ACHN (cell line): Measurements from ENCODE around the gene HIBADH.
"Not testable (repeated sequence)": the region's sequence is repeated elsewhere in the genome, so short reads cannot be mapped to it uniquely, and the experiment has no call there.

ENCODE experiments used
- DNase-seq: peaks from one replicate; pipeline ENCODE4 v3.0.0-alpha.2; 2015
- in situ Hi-C: cut with HindIII; loops from 2 replicates; pipeline ENCODE4 v1.10.0; 2017; ENCODE audit warnings: low sequenced_read_pairs, low pct_ligation_motif_present, low pct_unique_long_range_greater_than_20kb

Gene HIBADH

DNA sequence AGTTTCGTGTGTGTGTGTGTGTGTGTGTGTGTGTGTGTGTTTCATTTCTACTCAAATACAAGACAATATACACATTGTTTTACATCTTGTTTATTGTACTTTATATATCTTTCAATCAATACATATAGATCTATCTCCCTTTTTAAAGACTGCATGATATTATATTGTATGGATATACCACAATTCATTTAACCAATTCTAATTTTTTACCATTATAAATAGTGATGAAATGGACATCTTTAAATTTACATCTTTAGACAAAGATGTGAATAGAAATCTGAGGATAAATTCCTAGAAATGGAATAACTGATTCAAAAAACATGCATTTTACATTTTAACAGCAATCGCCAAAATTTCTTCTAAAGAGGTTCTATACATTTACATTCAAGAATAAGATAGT is 23.2 kb upstream of the HIBADH start:
- in situ Hi-C loops: no loop called here
- no peak for DNase-seq

- in situ Hi-C loops: no loop called here
Observed at GRCh38 chr7:27685209-27685608, 22.5 kb upstream of the HIBADH start.

GRCh38 chr7:27684491-27684890 is 21.8 kb upstream of the HIBADH start:
- in situ Hi-C loops: no loop called here
- no peak for DNase-seq

More at GRCh38 chr7:27685209-27685608, 22.5 kb upstream of the HIBADH start:
- no peak for DNase-seq

DNA sequence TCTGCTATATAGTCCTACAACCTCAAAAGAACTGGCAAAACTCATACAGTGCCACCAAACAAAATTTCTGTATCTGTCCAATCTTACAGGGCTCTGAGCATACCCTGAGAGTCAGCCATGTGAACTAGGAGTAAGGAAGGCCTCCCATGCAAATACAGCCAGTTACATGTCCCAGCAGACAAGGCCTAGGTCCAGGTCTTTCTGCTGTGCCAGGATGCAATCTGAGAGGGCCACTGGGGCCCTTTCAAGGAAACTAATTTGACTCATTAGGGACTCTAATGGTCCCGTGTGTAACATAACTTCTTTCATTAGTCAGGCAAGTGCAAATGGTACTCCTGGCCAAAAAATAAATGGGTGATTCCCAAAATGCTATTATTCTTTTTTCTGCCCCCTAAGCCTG is 17.9 kb upstream of the HIBADH start:
- no peak for DNase-seq
- in situ Hi-C loops: no loop called here

DNA sequence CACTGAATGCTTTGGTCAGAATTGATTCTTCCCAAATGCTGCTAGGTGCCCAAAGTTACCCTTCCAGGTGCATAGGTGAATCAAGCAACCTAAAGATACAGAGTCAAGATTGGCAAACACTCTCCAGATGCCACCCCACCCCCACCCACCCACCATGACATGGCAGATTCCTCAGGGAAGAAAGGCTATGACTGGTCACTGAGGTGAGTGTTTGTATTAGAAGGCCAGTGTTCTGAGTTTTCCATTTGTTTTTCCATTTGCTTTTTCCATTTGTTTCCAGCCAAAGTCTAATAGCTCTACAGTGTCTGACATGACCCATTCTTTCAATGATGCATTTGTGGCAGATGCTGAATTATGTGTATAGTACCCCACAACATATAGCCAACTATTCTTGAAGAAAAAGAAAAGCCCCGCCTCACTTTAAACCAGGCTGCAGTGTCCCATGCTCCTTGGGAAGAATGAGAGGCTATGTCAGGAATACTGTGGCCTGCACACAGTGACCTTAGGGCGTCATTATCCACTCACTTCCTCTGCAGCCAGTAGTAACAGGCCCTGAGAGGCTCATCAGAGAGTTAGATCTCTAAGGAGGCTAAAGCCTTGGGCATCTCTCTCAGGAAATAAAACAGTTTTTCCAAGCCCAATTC is 16.1 kb upstream of the HIBADH start:
- in situ Hi-C loops: no loop called here
- peak; percentile 22 for DNase-seq

DNA sequence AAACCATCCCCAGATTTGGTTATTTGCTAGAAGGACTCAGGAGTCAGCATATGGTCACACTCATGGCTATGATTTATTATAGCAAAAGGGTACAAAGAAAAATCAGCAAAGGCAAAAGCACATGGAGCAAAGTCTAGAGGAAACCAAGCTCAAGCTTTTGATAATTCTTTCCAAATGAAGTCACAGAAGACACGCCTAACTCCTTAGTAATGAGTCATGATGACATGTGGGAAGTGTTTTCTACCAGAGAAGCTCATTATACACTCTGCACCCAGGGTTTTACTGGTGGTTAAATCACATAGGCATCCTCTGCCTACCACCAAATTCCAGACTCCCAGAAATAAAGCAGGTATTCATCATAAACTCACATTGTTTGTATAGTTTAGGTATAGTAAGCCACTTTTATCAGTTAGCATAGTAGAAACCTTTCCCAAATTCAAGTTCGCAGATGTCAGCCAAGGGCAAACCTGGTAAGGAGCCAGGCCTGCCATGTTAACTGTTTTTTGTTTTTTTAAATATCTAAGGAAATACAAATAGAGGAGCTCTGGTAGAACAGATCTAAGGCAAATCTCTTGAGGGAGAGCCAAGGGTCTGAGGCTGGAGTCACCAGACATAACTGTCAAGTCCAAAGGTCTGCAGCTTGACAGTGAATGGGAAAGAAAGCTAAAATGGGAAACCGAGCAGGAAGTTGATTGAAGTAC is 15.4 kb upstream of the HIBADH start:
- in situ Hi-C loops: no loop called here
- peak; percentile 98 for DNase-seq

DNA sequence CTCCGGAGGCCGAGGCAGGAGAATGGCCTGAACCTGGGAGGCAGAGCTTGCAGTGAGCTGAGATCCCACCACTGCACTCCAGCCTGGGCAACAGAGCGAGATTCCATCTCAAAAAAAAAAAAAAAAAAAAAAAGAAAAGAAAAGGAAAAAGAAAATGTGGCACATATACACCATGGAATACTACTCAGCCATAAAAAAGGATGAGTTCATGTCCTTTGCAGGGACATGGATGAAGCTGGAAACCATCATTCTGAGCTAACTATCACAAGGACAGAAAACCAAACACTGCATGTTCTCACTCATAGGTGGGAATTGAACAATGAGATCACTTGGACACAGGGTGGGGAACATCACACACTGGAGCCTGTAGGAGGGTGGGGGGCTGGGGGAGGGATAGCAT is 11.4 kb upstream of the HIBADH start:
- in situ Hi-C loops, DNase-seq: not testable (repeated sequence)

- in situ Hi-C loops: no loop called here
- no peak for DNase-seq
Observed at GRCh38 chr7:27671675-27672074, 9.0 kb upstream of the HIBADH start.

DNA sequence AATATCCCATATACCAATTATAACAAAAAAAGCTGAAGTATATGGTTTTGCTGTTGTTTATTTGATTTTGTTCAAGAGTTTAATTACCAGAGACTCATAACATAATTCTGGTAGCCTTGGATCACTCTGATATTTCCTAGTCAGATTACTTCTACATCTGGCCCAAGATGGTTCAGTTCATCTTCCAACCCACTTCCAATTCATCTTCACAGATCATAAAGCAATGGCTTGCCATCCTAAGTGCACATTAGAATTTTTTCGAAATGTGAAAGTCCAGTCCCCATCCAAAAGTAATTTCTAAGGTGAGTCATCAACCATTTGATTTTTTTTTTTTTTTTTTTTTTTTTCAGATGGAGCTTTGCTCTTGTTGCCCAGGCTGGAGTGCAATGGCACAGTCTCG is 8.0 kb upstream of the HIBADH start:
- no peak for DNase-seq
- in situ Hi-C loops: no loop called here

DNA sequence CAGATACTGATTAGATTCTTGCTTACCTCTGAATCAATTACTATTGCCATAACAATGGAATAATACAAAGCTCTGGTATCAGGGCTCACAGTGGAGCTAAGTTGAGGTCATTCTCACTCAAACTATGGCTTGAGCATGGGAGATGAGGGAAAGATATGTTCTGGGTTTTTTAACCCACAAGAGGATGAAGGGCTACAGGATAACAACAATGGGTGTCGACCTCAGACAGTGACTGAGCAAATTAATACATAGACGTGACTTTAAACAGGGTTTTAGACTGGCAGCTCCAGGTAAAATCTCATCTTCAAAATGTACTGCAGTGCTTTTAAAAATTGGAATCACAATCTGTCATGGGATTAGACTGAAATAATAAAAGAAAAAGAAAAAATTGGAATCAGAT is 7.5 kb upstream of the HIBADH start:
- in situ Hi-C loops: no loop called here
- no peak for DNase-seq

DNA sequence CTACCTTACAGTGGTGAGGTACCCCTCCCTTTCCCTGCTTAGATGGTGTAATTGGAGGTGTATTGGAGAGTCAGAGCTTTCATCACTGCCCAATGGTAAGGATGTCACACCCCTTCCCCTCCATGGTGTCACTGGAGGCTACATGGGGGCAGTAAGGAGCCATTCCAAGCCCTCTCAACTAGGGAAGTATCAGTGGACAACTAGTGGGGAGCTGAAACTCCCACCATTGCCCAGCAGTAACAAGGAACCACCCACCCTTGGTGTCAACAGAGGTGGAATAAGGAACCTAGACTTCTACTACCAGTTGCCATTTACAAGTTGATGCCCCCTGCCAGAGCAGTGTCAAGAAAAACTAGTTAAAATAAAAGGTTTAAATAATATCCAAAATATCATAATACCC is 2.8 kb upstream of the HIBADH start:
- no peak for DNase-seq
- in situ Hi-C loops: no loop called here

DNA sequence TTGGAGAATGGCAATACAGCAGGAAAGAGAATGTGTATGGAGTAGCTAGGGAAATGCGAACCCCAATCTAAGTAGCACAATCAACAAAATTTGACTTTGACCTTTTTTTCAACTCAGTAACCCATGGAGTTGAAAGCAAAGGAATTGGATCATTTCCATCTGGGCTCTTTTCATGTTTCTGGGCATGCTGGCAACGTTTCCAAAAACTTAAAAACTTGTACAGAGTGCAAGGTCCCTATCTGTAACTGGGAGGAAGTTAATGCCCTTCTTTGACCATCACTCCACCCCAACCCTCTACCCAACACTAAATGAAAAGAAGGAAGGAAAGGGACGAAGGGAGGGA is 1.3 kb upstream of the HIBADH start:
- no peak for DNase-seq
- in situ Hi-C loops: no loop called here

DNA sequence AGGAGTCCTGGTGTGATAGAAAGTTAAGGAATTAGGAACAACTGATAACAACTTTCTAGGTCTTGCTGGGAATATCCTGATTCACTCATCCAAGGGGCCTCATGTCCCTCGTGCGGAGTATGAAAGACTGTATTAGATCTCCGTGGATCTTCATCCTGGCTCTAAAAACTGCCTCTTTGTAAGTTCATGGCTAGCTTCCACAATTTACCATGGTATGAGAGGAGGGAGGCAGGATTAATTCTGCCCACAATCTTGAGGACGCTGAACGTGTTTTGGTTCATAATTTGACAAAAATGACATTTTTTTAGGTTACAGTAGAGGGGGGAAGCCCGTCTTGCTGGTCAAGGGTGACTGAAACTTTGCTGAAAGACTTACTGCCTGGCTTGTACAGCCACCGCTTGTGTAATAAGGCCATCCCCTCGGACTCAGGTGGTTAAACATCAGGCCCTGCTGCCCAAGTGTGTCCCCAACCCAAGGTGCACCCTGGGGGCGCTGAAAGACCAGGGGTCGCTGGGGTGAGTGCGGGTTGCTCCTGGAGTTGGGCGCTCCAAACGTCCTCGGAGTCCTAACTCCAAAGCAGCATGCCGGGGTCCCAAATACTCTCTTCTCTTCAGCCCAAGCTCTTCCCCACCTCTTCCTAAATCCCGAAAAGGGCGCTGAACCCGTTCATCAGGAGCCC is 733 bp downstream of the HIBADH start:
- in situ Hi-C loops: no loop called here
- DNase-seq: no peak

DNA sequence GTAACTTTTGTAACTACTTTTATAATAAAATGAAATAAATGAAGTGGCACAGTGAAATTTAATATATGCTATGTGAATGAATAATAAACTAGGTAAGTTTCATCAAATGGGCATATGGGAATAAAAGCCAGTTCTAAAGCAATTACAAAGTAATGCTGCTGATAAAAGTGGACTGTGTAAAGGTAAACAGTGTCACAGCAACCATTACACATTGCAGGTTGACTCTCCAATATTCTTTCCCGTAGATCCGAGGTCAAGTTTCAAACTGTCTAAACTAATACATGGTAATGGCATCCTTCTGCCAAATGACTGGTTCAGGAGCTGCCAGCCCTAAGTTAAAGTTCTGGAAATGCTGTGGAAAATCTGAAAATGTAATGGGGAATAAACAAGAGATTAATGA is 6.0 kb downstream of the HIBADH start:
- no peak for DNase-seq
- in situ Hi-C loops: no loop called here

DNA sequence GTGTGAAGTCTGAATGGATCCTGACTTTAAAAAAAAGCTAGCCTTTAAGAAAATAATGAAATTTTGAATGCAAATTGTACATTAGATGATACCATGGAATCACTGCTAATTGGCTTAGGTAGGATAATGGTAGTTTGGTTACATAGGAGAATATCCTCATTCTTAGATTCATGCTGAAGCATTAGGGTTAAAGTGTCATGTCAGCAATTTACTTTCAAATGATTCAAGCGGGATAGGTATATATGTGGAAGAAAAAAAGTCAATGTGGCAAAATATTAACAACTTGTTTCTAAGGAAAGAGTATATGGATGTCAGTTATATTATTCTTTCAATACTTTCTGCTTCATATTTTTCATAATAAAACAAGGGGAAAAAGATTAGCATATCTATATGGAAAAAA is 7.5 kb downstream of the HIBADH start:
- in situ Hi-C loops: no loop called here

GRCh38 chr7:27652518-27652917 is 10.2 kb downstream of the HIBADH start:
- DNase-seq: no peak
- in situ Hi-C loops: no loop called here

More for the DNA sequence above, 7.5 kb downstream of the HIBADH start:
- no peak for DNase-seq

GRCh38 chr7:27651702-27652101 is 11.0 kb downstream of the HIBADH start:
- no peak for DNase-seq
- in situ Hi-C loops: no loop called here

DNA sequence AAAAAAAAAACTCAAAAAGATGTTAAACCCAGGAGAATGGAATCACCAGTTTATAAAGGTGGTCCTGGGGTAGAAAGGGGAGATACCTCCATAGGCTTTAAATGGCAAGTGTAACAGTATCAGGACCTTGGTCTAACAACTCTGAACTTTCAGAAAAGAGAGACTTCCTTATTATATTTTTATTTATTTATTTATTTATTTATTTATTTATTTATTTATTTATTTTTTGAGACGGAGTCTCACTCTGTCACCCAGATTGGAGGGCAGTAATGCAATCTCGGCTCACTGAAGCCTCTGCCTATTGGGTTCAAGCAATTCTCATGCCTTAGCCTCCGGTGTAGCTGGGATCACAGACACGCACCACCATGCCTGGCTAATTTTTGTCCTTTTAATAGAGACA is 12.4 kb downstream of the HIBADH start:
- no peak for DNase-seq
- in situ Hi-C loops: no loop called here

DNA sequence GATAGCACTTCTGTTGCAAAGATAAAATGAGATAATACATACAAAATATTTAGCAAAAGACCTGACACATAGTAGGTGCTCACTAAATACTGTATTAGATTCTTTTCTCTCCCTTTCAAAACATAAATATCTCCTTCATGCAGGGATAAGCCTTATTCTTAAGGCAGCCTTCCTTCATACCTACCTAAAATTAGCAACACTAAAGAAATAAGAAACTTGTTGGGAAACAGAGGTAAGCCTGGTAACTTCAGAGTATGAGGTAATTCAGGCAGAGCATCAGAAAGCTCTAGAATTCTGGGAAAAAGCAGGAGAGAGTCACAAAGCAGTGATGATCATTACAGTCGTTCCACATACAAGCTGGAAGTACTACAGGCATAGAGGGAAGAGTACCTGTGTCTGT is 15.2 kb downstream of the HIBADH start:
- no peak for DNase-seq

GRCh38 chr7:27647046-27647445 is 15.6 kb downstream of the HIBADH start:
- DNase-seq: peak; percentile 91
- in situ Hi-C loops: no loop called here

More for the DNA sequence above, 15.2 kb downstream of the HIBADH start:
- in situ Hi-C loops: no loop called here
